SIG-M5 (cell line): ENCODE results near the gene ZKSCAN3.
"Not testable (repeated sequence)": the region's sequence is repeated elsewhere in the genome, so short reads cannot be mapped to it uniquely, and the experiment has no call there.

Source experiments
- DNase-seq: peaks from one replicate; lab custom pipeline; 2025; lab: John Stamatoyannopoulos, UW

The ZKSCAN3 gene

DNA sequence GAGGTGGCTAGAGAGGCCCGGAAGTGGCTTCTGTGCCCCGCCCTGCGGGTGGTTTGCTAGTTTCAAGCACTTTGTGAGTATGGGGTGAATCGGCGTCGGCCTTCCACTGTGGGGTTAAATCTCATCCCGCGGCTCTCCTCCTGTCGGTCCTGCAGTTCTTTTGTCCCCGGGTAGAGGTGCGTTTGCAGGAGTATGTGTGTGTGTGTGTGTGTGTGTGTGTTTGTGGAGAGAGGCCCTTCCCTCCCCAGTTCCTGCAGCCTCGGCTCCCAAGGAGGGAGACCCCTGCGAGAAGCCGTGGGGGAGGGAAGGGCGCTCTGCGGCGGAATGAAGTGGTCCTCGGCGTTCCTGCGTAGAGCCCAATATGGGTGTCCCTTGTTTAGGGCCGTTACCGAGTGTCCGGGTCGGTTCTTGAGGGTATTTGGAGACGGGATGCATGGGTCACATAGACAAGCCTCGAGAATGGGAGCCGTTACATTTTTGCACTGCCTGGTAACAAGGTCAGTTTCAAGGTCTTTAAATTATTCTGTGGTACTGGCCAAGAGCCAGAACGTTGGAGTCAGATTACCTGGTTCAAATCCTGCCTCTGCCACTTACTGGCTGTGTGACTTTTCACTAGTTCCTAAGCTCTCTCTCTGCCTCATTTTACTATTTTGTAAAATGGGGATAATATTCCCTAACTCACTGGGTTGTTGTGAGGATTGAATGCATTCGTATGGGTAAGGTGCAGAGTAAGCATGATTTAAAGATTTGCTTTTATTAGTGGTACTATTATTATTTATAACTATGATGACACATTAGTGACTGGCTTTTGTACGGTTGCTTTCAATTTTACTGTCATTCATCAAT, at the start of gene ZKSCAN3:
ZKSCAN3 (plus strand) TSS at position 56 of the 846 bp plus-strand sequence. CDS start 9,640 bp downstream, outside the sequence.
- DNase-seq = peak; percentile 42

DNA sequence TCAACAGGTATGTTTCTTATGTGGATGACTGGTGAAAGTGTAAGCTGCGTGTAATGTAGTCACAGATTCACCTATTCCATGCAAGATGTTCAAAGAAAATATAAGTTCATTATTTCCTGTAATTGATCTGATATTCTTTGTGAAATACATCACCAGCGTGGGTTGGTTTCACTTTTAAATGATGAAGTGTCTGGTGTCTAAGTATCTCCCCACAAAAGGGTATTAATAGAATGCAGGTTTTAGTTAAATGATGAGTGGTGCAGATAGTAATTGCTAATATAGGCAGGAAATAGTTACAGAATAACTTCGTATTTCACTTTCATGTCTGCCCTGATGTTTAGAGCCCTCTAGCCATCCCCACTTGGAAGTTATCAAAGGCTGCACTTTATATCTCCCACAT, 46.2 kb upstream of the ZKSCAN3 start:
- no peak for DNase-seq

DNA sequence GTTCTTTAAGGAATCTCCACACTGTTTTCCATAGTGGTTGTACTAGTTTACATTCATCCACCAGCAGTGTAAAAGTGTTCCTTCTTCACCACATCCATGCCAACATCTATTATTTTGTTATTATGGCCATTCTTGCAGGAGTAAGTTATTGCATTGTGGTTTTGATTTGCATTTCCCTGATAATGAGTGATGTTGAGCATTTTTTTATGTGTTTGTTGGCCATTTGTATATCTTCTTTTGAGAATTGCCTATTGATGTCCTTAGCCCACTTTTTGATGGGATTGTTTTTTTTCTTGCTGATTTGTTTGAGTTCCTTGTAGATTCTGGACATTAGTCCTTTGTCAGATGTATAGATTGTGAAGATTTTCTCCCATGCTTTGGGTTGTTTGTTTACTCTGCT, 43.4 kb upstream of the ZKSCAN3 start:
- not testable (repeated sequence) for DNase-seq

DNA sequence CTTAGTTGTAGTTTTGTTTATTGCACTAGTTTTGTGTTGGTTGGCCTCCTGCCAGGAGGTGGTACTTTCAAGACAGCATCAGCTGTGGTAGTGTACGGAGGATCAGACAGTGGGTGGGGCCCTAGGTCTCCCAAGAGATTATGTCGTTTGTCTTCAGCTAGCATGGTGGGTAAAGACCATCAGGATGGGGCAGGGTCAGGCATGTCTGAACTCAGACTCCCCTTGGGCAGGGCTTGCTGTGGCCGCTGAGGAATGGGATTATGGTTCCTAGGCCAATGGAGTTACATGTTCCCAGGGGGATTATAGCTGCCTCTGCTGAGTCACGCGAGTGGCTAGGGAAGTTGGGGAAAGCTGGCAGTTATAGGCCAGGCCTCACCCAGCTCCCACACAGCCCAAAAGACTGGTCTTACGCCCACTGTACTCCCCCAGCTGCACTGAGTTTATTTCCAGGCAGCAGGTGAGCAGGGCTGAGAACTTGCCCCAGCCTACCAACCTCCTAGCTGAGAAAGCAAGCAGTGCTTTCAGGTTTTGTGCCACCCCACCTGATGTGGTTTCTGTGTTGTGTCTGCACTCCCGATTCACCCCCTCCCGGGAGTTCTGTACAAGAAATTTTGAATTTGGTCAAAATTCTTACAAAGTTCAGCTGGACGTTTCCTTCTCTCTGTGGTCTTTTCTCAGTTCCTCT, 38.5 kb upstream of the ZKSCAN3 start:
- no peak for DNase-seq

DNA sequence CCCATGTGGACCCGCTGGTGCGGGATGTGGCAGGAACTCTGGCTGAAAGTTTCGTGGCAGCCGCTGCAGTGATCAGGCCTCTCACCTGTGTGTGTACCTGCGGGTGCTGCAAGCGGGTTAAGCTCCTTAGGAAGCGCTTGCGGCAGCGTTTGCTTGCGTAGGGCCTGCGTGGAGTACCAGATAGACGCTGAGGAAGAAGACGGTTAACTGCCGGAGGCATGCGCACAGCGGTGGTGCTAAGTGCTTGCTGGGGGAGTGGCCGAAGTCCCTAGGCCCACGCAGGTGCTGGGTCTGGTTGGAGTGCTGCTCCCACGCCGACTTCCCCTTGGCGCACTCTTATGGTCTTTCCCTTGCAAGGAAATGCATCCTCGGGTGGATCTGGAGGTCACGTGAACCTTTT, 36.8 kb upstream of the ZKSCAN3 start:
- DNase-seq = no peak

DNA sequence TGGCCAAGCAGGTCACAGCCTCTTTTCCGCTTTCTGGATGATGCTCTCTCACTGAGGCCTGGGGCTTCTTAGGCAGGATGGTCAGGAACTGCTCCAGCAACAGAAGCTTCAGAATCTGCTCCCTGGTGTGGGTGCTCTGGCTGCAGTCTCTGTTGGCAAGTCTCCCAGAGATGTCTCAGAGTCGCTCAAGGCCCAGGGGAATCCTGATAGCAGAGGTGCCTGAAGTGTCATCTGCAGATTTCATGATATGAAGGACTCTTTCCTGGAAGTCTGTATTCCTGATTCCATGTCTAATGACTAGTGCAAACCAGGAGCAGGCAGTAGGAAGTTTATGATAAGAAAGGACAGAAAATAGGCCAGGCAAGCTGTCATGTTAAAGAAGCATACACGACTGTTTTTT, 34.1 kb upstream of the ZKSCAN3 start:
- no peak for DNase-seq

DNA sequence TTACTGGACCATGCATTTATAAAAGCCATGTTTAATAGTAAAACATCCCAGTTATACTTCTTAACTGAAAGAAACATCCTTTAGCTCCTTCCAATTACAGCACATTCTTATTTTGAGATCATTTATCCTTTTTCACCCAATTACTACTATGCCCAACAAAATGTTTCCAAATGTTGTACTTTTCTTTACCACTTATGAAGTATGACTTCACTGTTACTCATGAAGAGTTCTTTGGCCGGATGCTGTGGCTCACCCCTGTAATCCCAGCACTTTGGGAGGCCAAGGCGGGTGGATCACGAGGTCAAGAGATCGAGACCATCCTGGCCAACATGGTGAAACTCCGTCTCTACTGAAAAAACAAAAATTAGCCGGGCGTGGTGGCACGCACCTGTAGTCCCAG, 31.9 kb upstream of the ZKSCAN3 start:
- not testable (repeated sequence) for DNase-seq

DNA sequence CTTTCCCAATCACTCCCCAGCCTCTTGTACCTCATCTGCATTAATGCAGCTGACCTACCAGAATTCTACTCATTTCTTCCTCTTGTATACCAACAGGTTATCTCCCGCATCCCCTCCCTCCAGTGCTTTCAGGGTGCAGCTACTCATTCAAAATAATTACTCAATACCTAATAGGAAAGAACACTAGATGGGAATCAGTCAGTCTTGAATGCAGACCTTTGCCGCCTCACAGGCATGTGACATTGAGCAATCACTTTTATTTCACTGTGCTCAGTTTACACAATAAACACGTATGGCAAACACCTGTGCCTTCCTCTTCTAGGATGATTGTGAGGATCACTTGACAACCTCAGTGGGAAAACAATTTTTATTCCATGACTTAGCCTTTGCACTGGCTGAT, 27.1 kb upstream of the ZKSCAN3 start:
- no peak for DNase-seq

DNA sequence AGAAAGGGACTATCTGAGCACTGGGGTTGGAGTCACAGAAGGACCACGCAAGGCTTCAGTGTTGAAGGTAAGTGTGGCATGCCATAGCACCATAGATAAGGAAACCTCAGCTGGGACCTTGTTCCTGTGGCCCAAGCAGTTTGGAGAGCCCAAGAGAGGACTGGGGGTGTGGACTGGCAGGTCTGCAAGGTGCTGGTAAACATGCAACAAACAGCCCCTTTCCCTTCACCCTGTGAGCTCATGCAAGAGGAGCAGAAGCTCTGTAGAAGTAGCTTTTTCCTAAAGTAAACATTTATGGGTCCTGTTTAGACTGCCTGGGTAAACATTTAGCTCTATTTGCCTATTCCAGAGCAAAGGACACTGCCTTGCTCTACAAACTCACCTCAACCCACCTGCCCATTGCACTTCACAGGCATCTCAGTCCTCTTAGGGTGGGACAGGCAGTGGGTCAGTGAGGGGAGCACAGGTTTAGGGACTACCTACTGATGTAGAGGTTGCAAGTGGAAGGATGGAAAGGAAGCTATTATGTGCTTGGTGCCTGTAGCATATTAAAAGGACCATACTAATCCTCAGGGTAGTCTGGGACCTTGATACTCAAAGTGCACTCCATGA, 25.8 kb upstream of the ZKSCAN3 start:
- DNase-seq = no peak

DNA sequence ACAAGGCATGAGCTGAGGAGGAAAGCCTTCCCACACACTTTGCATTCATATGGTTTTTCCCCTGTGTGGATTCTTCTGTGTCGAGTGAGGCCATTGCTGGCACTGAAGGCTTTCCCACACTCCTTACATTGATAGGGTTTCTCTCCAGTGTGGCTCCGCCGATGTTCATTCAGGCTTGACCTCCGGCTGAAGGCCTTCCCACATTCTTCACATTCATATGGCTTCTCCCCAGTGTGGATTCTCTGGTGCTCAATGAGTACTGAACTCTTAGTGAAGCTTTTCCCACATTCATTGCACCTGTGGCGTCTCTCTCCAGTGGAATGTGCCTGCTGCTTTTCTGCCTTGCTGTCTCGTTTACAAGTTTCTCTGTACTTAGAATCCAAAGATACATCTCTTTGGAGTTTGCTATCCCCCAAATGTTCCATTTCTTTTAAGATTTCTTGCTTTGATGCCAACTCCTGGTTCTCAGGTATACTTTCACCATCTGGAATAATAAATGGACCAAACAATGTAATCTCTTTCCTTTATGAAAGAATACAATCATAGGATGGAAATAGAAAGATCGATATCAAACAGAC, 23.3 kb upstream of the ZKSCAN3 start:
- no peak for DNase-seq

DNA sequence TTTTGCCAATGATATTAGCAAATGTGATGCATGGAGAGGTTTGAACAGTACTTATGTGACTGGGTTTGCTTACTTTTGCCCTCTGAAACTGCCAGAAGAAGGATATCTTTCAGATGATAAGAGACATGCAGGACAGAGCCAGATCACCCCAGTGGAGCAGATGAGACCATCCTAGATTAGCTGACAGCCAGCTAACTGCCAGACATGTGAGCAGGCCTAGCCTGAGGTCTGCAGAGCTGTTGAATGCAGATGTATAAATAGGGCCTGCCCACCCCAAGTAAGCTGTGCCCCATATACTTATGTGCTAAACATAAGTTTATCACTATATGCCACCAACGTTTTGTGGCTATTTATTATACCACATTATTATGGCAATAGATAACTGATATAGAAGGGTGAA, 19.7 kb upstream of the ZKSCAN3 start:
- no peak for DNase-seq

DNA sequence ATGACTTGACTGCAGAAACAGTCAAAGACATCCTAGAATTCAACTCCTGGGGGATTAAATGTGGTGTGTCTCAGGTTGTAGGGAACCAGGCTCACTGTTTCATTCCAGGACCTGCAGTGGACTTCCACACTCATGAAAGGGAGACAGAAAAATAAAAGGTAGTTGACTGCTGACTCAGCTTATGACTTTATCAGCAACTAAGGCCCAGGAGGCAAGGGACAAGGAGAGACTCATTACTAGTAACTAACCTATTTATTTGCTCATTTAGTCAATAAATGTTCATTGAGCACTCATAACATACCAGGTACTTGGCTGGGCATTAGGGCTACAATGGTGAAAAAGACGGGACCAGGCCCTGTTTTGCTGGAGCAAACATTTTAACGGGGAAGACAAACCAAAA, 16.7 kb upstream of the ZKSCAN3 start:
- no peak for DNase-seq

DNA sequence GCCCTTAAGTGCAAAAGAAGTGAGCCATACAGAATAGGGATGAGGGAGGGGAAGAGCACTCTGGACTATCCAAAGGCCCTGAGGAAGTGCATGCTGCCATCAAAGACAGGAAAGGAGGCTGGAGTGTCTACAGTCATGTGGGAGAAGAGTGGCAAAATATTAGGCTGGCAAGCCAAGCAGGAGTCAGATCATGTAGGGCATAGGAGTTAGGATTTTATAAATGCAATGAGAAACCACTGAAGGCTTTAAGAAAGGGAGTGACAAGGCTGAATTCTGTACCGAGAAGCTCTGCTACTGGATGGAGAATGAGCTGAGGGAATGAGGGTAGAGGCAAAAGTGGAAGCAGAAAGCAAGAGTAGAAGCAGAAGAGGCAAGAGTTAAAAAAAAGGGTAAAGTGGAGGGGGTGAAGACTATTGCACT, 16.1 kb upstream of the ZKSCAN3 start:
- DNase-seq = no peak

DNA sequence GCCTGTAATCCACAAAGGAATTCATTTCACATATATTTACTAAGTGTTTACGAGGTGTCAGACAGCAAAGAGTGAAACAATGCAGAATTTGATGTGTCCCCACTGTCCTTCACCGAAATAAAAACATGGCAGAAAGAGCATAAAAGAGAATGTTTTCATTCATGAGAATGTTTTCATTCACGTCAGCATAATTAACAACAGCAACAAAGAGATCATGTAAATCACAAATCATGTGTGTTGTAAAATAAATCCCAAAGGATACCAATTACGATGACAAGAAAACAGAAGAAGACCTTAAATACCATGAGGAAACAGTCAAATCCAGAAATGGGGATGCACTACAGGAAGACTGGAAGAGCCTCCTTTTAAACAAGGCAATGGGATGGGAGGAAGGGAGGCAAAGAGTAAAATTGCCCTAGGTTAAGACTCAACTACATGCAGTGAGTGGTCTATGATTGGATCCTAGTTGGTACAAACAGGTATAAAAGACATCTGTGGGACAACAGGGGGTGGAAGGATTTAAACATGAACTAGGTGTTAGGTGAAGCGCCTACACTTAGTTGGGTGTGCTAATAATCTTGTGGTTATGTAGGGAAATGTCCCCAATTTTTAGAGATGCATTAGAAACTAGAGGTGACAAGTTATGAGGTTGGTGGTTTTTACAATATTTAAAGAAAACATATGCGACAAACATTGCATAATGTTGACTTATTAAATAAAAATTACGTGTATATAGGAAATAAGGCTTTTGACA, 15.3 kb upstream of the ZKSCAN3 start:
- no peak for DNase-seq

DNA sequence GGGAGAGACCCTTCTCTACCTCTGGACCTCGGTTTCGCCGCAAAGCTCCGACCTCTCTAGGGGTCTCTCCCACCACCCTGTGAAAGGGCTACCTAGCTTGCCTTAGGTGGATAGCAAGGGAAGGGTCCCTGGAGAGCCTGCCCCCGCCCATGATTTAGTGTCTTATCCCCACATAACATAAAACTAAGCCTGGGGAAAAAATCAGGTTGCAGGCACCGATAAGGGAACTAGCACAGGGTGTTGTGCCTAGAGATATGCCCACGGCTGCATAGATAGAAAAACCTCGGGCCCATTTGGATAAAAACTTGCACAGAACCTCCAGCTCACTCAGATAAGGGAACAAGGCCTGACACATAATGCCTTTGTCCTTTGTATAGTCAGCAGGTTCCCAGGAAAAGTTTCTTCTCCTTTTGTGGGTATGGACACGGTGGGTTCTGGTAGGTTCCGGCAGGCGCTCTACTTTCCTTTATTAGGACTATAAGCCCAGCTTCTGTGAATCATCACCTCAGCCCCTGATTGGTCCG, 14.6 kb upstream of the ZKSCAN3 start:
- DNase-seq = no peak

DNA sequence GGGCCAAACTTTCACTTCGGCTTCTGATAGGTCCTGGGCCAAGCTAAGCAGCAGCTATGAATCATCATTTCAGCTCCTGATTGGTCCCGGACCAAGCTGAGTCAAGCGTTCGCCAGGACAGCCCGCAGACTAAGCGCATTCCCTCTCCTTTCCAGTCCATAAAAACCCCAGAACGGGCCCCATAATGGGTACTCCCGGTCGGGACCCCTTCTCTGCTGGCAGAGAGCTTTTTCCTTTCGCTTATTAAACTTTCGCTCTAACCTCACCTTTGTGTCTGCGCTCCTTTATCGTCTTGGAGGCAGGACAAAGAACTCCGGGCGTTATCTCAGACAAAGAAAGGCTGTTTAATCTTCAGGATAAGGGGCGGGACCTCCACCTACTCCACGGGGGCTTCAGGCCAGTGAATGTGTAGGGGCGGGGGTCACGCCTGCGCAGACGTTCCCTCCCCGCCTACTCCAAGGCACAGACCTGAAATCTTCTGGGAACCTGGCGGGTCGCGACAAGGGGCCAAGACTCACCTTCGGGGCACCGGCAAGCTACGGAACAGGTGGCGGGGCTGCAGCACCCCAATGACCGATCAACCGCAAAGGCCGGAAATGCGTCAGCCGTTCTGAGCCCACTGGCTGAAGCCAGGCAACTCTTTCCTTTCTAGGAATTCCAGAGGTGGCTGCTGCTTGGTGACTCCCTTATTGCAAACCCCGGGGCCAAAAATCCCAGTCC, 14.0 kb upstream of the ZKSCAN3 start, which contains the start of gene ZSCAN31:
ZSCAN31 (minus strand) TSS at position 585 of the 720 bp plus-strand sequence. CDS start 6,465 bp downstream, outside the sequence.
- DNase-seq = peak; percentile 59

DNA sequence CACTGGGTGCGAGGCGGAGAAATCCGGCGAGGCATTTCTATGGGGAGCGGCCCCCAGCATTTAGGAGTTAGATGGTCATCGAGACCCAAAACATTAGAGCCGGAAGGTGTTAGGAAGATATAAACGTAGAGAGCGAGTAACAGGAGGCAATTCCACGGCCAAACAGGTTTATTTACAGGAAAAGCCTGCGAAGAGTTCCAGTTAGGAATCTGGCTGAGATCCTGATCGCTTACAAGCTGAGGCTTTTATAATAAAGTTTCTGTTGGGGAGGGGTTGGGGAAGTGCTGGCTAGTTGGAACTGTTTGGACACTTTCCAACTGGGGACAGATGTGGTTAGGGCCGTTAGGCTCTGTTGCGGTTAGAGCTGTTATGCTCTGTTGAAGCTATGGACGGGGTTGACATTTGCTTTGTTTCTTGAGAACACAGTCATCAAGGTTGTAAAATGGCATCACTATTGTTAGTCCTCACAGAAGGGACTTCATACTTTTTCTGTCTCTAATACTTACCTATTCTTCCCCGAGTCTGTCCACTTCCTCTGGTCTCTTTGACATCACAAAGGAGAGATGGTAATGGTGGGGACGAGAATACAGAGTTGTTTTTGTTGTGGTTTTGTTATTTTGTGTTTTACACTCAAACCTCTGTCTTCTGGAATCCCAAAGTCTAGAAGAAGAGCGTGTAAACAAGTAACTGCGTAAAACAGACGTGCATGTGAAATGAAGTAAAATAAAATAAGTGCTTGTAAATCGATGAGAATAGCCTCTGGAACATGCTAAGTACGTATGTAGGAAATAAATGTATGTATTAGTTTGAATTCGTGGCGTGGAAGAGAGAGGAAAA, 13.2 kb upstream of the ZKSCAN3 start:
- DNase-seq = no peak

DNA sequence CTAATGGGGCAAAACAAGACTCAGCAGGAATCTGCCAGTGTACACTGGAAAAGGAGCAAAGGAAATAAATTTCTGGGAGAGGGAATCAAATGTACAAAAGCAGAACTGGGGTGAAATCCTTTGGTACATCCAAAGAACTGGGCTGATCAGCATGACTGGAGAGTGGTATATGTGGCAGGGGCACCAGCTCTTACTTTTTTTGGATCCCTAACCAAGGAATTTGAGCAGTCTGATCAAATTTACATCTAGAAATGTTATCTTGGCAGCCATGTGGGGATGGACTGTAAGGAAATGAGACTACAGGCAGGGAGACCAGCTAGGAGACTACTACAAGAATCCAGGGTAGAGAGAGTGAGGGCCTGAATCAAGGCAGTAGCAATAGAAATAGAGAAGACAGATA, 12.6 kb upstream of the ZKSCAN3 start:
- DNase-seq = no peak

DNA sequence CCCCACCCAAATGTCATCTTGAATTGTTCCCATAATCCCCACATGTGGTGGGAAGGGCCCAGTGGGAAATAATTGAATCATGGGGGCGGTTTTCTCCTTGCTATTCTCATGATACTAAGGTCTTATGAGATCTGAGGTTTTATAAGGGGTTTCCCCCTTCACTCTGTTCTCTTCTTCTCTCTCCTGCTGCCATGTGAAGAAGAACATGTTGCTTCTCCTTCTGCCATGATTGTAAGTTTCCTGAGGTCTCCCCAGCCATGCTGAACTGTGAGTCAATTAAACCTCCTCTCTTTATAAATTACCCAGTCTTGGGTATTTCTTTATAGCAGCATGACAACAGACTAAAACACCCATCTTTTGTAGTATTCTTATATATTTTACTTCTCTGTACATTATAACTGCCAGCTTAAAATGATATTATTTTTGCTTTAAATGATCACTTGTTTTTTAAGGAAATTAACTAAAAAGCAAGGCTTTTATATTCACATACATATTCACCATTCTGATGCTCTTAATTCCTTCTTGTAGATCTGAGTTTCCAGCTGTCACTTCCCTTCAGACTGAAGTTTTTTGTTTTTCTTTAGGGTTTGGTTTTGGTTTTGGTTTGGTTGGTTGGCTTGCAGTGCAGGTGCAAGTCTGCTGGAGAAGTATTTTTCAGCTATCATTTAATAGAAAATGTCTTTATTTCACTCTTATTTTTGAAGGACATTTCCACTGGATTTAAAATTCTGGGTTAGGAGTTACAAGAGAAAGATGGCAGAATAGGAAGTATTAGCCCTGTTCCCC, 9.2 kb upstream of the ZKSCAN3 start:
- DNase-seq = no peak
